A673 (cell line): ENCODE measurements around the gene TAAR9.

Source experiments
- CTCF ChIP-seq: fragments of 300-800, 200-600 bp; sonication (generic); conservative IDR thresholded peaks from 2 replicates; pipeline ENCODE4 v1.5.1; 2017; ENCODE audit warnings: low read depth, mild to moderate bottlenecking, antibody characterized with exemption, low read length, moderate library complexity, mixed read lengths
- EZH2 ChIP-seq: fragments of 200-600 bp; sonication (generic); IDR thresholded peaks from 2 replicates; pipeline ENCODE4 v1.6.1; 2017; ENCODE audit warnings: borderline replicate concordance, low read depth, mild to moderate bottlenecking, mixed read lengths, antibody characterized with exemption, low read length; ENCODE audit not compliant: poor library complexity, severe bottlenecking

- TF ChIP-seq CTCF (no peak), EZH2 (no peak)
These were observed 28.3 kb downstream of the TAAR9 start for GRCh38 chr6:132566404-132566803.
